Stimulated activated CD4-positive, alpha-beta T cell treated with anti-CD3 and anti-CD28 coated beads, Interleukin-4, amount 100 ng/mL, for 24 hours (primary cell): ENCODE results near the gene LRRC4.

Source experiments
- DNase-seq: peaks from one replicate; pipeline ENCODE4 v3.0.0-alpha.2; 2020

Gene LRRC4

GRCh38 chr7:128003167-128003566, 28.1 kb downstream of the LRRC4 start:
- no peak for DNase-seq

GRCh38 chr7:128000854-128001265, 30.4 kb downstream of the LRRC4 start:
- no peak for DNase-seq

- DNase-seq: no peak
Observed at GRCh38 chr7:128000048-128000447, 31.2 kb downstream of the LRRC4 start.

GRCh38 chr7:127998671-127999070, 32.6 kb downstream of the LRRC4 start:
- no peak for DNase-seq

GRCh38 chr7:127997226-127997922, 33.9 kb downstream of the LRRC4 start:
- DNase-seq: no peak

- no peak for DNase-seq
Observed at GRCh38 chr7:127996253-127997071, 34.8 kb downstream of the LRRC4 start.

- no peak for DNase-seq
Observed at GRCh38 chr7:127995881-127996215, 35.4 kb downstream of the LRRC4 start.

GRCh38 chr7:127995156-127995880, 35.9 kb downstream of the LRRC4 start:
- no peak for DNase-seq

GRCh38 chr7:127993987-127994386, 37.2 kb downstream of the LRRC4 start:
- no peak for DNase-seq

GRCh38 chr7:127993317-127993716, 37.9 kb downstream of the LRRC4 start:
- no peak for DNase-seq

- DNase-seq: no peak
Observed at GRCh38 chr7:127988751-127989150, 42.5 kb downstream of the LRRC4 start.

- DNase-seq: no peak
Observed at GRCh38 chr7:127986581-127987521, 44.4 kb downstream of the LRRC4 start.

- no peak for DNase-seq
Observed at GRCh38 chr7:127983804-127984332, 47.4 kb downstream of the LRRC4 start.

- no peak for DNase-seq
Observed at GRCh38 chr7:127981965-127982364, 49.3 kb downstream of the LRRC4 start.

GRCh38 chr7:127980901-127981300, 50.3 kb downstream of the LRRC4 start:
- DNase-seq: no peak

- no peak for DNase-seq
Observed at GRCh38 chr7:127979728-127980126, 51.5 kb downstream of the LRRC4 start.

GRCh38 chr7:127979113-127979727, 52.0 kb downstream of the LRRC4 start:
- no peak for DNase-seq

- DNase-seq: no peak
Observed at GRCh38 chr7:127978421-127978820, 52.8 kb downstream of the LRRC4 start.
